DMS 273 treated with DMSO at 0.1 percent for 48 hours (cell line): ENCODE data around the gene CEACAM16.

ENCODE experiments used
- DNase-seq: peaks from one replicate; lab custom pipeline; 2025; lab: John Stamatoyannopoulos, UW

CEACAM16 gene

GRCh38 chr19:44725251-44725650 is 26.3 kb downstream of the CEACAM16 start:
- DNase-seq, result no peak

GRCh38 chr19:44725684-44726083 is 26.7 kb downstream of the CEACAM16 start:
- DNase-seq, result no peak

- no peak for DNase-seq
These were observed 27.5 kb downstream of the CEACAM16 start for GRCh38 chr19:44726465-44726864.

- no peak for DNase-seq
These were observed 29.2 kb downstream of the CEACAM16 start for GRCh38 chr19:44728178-44728577.

GRCh38 chr19:44729516-44730033 is 30.6 kb downstream of the CEACAM16 start:
- DNase-seq, result no peak

GRCh38 chr19:44731081-44731480 is 32.1 kb downstream of the CEACAM16 start:
- DNase-seq, result no peak

GRCh38 chr19:44731622-44732021 is 32.7 kb downstream of the CEACAM16 start:
- no peak for DNase-seq

GRCh38 chr19:44732235-44733014 is 33.5 kb downstream of the CEACAM16 start:
- no peak for DNase-seq

DNA sequence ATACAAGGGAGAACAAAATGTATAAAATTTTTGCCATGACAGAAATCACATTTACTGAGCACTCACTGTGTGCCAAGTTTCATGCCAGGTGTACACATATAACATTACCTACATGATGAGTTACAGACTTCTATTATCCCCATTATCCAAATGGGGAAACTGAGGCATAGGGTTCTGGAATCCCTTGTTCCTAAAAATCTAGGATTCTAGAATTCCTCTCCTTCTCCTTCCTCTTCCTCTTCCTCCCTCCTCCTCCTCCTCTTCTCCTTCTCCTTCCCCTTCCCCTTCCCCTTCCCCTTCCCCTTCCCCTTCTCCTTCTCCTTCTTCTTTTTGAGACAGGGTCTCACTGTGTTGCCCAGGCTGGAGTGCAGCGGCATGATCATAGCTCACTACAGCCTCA is 35.4 kb downstream of the CEACAM16 start:
- no peak for DNase-seq

DNA sequence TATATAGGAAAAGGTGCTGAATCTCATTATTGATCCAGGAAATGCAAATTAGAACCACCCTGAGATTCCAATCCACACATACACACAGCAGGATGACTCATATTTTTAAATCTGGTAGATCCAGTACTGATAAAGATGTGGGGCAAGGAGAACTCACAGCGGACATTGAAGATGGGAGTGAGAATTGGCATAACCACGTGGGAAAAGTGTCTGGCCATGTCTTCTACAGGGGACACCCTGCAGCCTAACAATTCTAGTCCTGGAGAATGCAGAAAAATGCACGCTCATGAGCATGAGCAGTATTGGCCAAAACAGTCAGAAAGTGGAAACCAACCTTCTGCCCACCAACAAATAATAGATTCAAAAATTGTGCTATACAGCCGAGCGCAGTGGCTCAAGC is 36.1 kb downstream of the CEACAM16 start:
- no peak for DNase-seq

DNA sequence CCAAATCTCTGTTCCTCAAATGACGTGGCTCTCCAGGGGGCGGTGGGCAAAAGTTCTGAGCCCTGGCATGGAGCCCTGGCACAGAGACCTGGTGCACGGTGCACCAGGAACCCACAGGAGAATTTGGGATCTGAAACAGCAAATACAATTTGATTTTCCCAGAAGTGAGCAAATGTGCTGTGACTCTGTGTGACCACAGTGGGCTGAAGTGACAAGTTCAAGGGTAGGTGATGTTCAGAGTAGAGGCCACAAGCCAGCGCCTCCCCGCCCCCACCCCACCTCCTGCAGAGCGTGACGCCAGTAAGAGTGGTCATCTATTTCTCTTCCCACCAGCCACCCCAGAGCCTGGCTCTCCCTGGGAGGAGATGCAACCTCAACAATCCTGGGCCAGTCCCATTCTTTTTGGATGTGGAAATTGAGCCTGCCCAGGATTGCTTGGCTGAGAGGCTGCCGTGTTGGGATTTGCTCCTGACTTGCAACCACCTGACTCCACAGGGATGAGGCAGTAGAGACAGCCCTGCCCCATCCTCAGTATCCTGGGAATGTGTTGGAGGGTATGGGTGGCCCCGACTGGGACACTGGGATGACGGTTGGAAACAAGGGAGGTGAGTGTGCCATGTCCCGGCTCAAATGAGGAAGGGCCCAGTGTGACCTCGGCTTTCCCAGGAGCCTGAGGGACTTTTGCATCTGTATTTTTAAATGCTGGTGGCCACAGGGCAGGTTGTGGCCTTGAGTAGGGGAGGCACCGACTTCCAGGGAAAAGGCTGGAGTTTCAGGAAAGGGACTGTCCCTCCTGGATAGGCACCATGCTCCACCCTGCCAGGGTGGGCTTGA is 38.5 kb downstream of the CEACAM16 start:
- DNase-seq, result no peak

DNA sequence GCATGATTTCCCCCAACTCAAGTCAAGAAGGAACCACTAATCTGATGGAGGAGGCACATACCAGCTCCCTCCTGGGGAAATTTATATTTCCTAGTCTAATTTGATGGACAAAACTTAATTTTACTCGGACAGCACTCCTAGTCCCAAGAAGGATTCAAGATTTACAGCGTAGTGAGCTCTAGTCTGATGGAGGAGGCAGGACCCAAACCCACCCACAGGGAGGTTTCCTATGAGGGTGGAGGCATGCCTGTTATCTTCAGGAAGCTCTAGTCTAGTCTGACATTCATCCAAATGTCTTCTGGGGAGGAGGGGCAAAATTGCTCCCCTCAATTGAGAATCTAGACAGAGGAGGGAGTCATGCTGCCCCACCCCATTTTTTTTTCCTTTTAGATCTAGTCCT is 39.2 kb downstream of the CEACAM16 start:
- DNase-seq, result no peak

DNA sequence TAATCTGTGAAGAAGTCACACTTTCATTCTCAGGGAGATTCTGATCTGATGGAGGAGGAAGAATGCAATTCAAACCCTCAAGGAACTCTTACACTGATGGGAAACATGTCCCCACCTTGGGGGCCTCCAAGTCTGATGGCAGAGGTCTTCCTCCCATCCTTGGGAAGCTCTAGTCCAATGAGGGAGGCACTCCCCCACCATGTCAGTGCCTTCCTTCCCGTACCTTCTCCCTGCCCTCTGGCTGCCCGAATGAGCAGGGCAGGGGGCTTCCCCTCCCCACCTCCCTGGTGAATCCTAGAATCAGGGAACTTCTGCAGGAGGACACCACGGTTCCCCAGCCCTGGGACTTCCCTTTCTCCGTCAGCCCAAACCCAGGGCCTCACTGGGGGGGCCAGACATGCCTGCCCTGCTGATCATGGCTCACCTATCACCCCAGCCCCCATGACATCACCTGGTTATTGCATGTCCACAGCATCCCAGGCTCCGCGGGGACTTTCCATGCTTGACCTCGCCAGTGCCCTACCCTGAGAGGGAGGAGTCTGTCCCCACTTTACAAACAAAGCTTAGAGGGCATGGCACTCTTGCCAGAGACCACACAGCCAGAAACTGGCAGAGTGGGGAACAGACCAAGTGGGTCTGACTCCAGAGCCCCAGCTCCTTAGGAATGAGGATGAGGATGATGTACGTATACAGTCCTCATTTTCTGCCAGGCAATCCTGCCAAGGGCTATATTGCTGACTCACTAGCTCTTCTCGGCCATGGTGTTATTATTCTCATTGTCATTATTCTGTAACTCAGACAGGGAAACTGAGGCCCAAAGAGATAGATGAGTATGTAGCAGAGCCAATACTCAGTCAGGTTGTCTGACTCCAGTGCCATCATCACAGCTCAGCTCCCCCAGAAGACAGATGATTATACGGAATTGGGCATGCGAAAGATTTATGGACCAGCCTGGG is 39.9 kb downstream of the CEACAM16 start:
- DNase-seq, result no peak

DNA sequence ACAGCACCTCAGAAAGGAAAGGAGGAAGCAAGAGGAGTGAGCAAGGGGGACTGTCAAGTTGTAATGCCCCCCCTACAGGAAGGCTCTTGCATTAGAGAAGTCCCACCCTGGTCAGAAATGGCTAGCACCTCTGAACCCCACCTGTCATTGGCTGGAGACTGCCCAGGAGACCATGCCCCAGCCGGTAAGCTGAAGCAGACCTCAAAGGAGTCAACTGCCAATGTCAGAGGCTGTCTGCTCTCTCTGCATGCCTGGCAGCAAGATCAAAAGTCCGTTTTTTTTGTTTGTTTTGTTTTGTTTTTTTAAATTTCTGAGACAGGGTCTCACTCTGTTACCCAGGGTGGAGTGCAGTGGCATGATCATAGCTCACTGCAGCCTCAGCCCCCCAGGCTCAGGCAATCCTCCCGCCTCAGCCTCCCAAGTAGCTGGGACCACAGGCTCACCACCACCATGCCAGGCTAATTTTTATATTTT is 41.4 kb downstream of the CEACAM16 start:
- no peak for DNase-seq

- no peak for DNase-seq
These were observed 42.3 kb downstream of the CEACAM16 start for GRCh38 chr19:44741258-44741731.

- peak; percentile 90 for DNase-seq
These were observed 42.9 kb downstream of the CEACAM16 start for GRCh38 chr19:44741841-44742329.

GRCh38 chr19:44742330-44743061 is 43.5 kb downstream of the CEACAM16 start:
- DNase-seq, result no peak

- no peak for DNase-seq
These were observed 46.0 kb downstream of the CEACAM16 start for GRCh38 chr19:44744871-44745332.

DNA sequence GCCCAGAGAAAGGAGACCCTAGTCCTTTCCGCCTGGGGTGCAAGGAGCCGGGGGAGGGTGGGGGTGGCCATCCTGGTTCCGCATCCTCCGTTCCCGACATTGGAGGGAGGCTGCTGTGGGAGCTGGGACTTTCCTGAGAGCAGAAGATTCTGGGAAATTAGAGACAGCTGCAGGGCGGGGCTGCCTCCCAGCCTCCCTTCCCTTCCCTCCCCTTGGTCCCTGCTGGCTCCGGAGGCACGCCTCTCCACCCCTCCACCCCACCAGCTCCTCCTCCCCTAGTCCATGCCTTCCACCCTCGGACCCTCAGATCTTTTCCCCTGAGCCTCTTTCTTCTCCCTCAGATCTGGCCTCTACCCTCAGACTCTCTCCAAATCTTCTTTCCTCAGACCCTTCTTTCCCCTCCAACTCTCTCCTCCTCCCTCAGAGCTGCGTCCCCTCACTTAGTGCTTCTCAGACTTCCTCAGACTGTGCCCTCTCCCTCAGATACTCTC is 46.4 kb downstream of the CEACAM16 start:
- peak; percentile 23 for DNase-seq

- DNase-seq, result no peak
These were observed 47.1 kb downstream of the CEACAM16 start for GRCh38 chr19:44745887-44746600.
